GM21447 (cell line): Measurements from ENCODE around the gene ZNF83.
"Not testable (repeated sequence)": the region's sequence is repeated elsewhere in the genome, so short reads cannot be mapped to it uniquely, and the experiment has no call there.

Source experiments
- ATAC-seq: cut with Tn5 transposase; IDR thresholded peaks from one replicate; pipeline ENCODE4 v1.9.1; 2021; ENCODE audit not compliant: unreplicated experiment

Gene ZNF83

GRCh38 chr19:52637718-52638585 lies at the start of gene ZNF83:
ZNF83 (minus strand) TSS chr19:52638355.
- peak; percentile 86 for ATAC-seq

- no peak for ATAC-seq
Measured at GRCh38 chr19:52687684-52688083, 49.5 kb upstream of the ZNF83 start.

- ATAC-seq = no peak
Measured at GRCh38 chr19:52685811-52686210, 47.7 kb upstream of the ZNF83 start.

GRCh38 chr19:52681216-52681615 lies 43.1 kb upstream of the ZNF83 start:
- not testable (repeated sequence) for ATAC-seq

GRCh38 chr19:52679598-52679997 lies 41.4 kb upstream of the ZNF83 start:
- no peak for ATAC-seq

- not testable (repeated sequence) for ATAC-seq
Measured at GRCh38 chr19:52675239-52675638, 37.1 kb upstream of the ZNF83 start.

- no peak for ATAC-seq
Measured at GRCh38 chr19:52673014-52673413, 34.9 kb upstream of the ZNF83 start.

GRCh38 chr19:52670046-52670445 lies 31.9 kb upstream of the ZNF83 start:
- no peak for ATAC-seq

- ATAC-seq = no peak
Measured at GRCh38 chr19:52669586-52669985, 31.4 kb upstream of the ZNF83 start.

GRCh38 chr19:52667972-52668371 lies 29.8 kb upstream of the ZNF83 start:
- no peak for ATAC-seq

- ATAC-seq = no peak
Measured at GRCh38 chr19:52666506-52666905, 28.4 kb upstream of the ZNF83 start.

GRCh38 chr19:52665529-52665928 lies 27.4 kb upstream of the ZNF83 start:
- no peak for ATAC-seq

GRCh38 chr19:52665027-52665426 lies 26.9 kb upstream of the ZNF83 start:
- ATAC-seq = no peak

GRCh38 chr19:52664461-52664860 lies 26.3 kb upstream of the ZNF83 start:
- ATAC-seq = no peak

- ATAC-seq = no peak
Measured at GRCh38 chr19:52662631-52663030, 24.5 kb upstream of the ZNF83 start.

GRCh38 chr19:52660981-52661380 lies 22.8 kb upstream of the ZNF83 start:
- no peak for ATAC-seq

- ATAC-seq = no peak
Measured at GRCh38 chr19:52659013-52659412, 20.9 kb upstream of the ZNF83 start.

- no peak for ATAC-seq
Measured at GRCh38 chr19:52658595-52658994, 20.4 kb upstream of the ZNF83 start.

- ATAC-seq = no peak
Measured at GRCh38 chr19:52653161-52653560, 15.0 kb upstream of the ZNF83 start.

- no peak for ATAC-seq
Measured at GRCh38 chr19:52651956-52652355, 13.8 kb upstream of the ZNF83 start.

- ATAC-seq = no peak
Measured at GRCh38 chr19:52648336-52649016, 10.3 kb upstream of the ZNF83 start.

GRCh38 chr19:52646571-52647217 lies 8.5 kb upstream of the ZNF83 start:
- no peak for ATAC-seq
